WTC11 (cell line): ENCODE measurements around the gene UTF1. TPM values are rescaled to one million over a fixed set of nuclear protein-coding genes. Genes with fewer than 3 reads are reported as not detected.
A peak's percentile ranks its signal among the peaks of the same experiment; 100 is the strongest.

ENCODE experiments used
- ATAC-seq: fragments of 200-7000 bp; cut with Tn5 transposase; 2 replicates; pipeline ENCODE4 v1.10.0; 2021; ENCODE audit warnings: mild to moderate bottlenecking, moderate library complexity
- CTCF ChIA-PET: fragments of 300-600 bp; sonication (Branson Sonifier 250); formaldehyde crosslinking; loops from one replicate; lab custom pipeline; 2021; ENCODE audit warnings: antibody characterized with exemption; lab: Charles Lee
- POLR2A ChIA-PET: fragments of 350-600 bp; sonication (Branson Sonifier 250); formaldehyde crosslinking; loops from one replicate; lab custom pipeline; 2021; ENCODE audit warnings: antibody characterized with exemption; lab: Charles Lee
- DNase-seq: peaks from one replicate; pipeline ENCODE4 v3.0.0; 2021; ENCODE audit warnings: low spot score
- H3K27ac Mint-ChIP-seq: 2 replicates; pipeline ENCODE4 v1.8.0; 2021; ENCODE audit warnings: mixed read lengths
- H3K27me3 Mint-ChIP-seq: 2 replicates; pipeline ENCODE4 v1.8.0; 2021; ENCODE audit warnings: low read depth, mild to moderate bottlenecking, moderate library complexity, mixed read lengths
- H3K36me3 Mint-ChIP-seq: 2 replicates; pipeline ENCODE4 v1.8.0; 2021; ENCODE audit warnings: mixed read lengths
- H3K4me1 Mint-ChIP-seq: 2 replicates; pipeline ENCODE4 v1.8.0; 2022; ENCODE audit warnings: mixed read lengths
- H3K4me3 Mint-ChIP-seq: 2 replicates; pipeline ENCODE4 v1.8.0; 2021; ENCODE audit warnings: mild to moderate bottlenecking, moderate library complexity, mixed read lengths
- H3K9me3 Mint-ChIP-seq: 2 replicates; pipeline ENCODE4 v1.8.0; 2021; ENCODE audit warnings: mixed read lengths
- ESRRA ChIP-seq: sonication (generic); formaldehyde crosslinking; IDR thresholded peaks from 2 replicates; pipeline ENCODE4 v1.8.1; 2022; ENCODE audit warnings: mild to moderate bottlenecking, missing genetic modification reagents, borderline replicate concordance
- GTF2I ChIP-seq: fragments of 250-450 bp; sonication (Bioruptor Pico); conservative IDR thresholded peaks from 2 replicates; pipeline ENCODE4 v1.4.0; 2021; ENCODE audit warnings: mild to moderate bottlenecking
- HMGA2 ChIP-seq: fragments of 250-450 bp; sonication (Bioruptor Pico); IDR thresholded peaks from 2 replicates; pipeline ENCODE4 v1.4.0; 2021; ENCODE audit warnings: mild to moderate bottlenecking, moderate library complexity
- JUN ChIP-seq: sonication (generic); formaldehyde crosslinking; IDR thresholded peaks from 2 replicates; pipeline ENCODE4 v1.8.0; 2023; ENCODE audit warnings: mild to moderate bottlenecking, missing genetic modification reagents
- KAT7 ChIP-seq: sonication (generic); formaldehyde crosslinking; IDR thresholded peaks from 2 replicates; pipeline ENCODE4 v1.8.1; 2023; ENCODE audit warnings: missing genetic modification reagents, mild to moderate bottlenecking, borderline replicate concordance
- NFE2L1 ChIP-seq: sonication (generic); formaldehyde crosslinking; IDR thresholded peaks from 2 replicates; pipeline ENCODE4 v1.8.1; 2023; ENCODE audit warnings: missing genetic modification reagents
- NR2C2 ChIP-seq: sonication (generic); formaldehyde crosslinking; IDR thresholded peaks from 2 replicates; pipeline ENCODE4 v1.8.0; 2022; ENCODE audit warnings: mild to moderate bottlenecking, missing genetic modification reagents
- PREB ChIP-seq: sonication (generic); formaldehyde crosslinking; IDR thresholded peaks from 2 replicates; pipeline ENCODE4 v1.8.1; 2022; ENCODE audit warnings: mild to moderate bottlenecking, missing genetic modification reagents, moderate library complexity, borderline replicate concordance
- RELA ChIP-seq: sonication (generic); formaldehyde crosslinking; IDR thresholded peaks from 2 replicates; pipeline ENCODE4 v1.8.1; 2022; ENCODE audit warnings: missing genetic modification reagents, mild to moderate bottlenecking, borderline replicate concordance
- SMAD4 ChIP-seq: sonication (generic); formaldehyde crosslinking; IDR thresholded peaks from 2 replicates; pipeline ENCODE4 v1.8.0; 2022; ENCODE audit warnings: mild to moderate bottlenecking, missing genetic modification reagents
- SP1 ChIP-seq: sonication (generic); formaldehyde crosslinking; conservative IDR thresholded peaks from 2 replicates; pipeline ENCODE4 v1.8.1; 2022; ENCODE audit warnings: missing genetic modification reagents
- ZNF317 ChIP-seq: sonication (generic); formaldehyde crosslinking; IDR thresholded peaks from 2 replicates; pipeline ENCODE4 v1.8.1; 2023; ENCODE audit warnings: low read depth, mild to moderate bottlenecking, moderate library complexity, missing genetic modification reagents, borderline replicate concordance
- total RNA-seq: library from RNA; stranded (reverse); gene quantifications from 3 replicates; pipeline ENCODE4 v1.2.3, GENCODE V29; 2021
- TF ChIP-seq, protein P1 (sequence below): sonication (generic); formaldehyde crosslinking; IDR thresholded peaks from 2 replicates; pipeline ENCODE4 v1.8.1; 2023; ENCODE audit warnings: mild to moderate bottlenecking, missing genetic modification reagents, borderline replicate concordance
- TF ChIP-seq, protein P2 (sequence below): sonication (generic); formaldehyde crosslinking; IDR thresholded peaks from 2 replicates; pipeline ENCODE4 v1.8.0; 2023; ENCODE audit warnings: mild to moderate bottlenecking, missing genetic modification reagents
- TF ChIP-seq, protein P3 (sequence below): fragments of 200-600 bp; IDR thresholded peaks from 2 replicates; pipeline ENCODE4 v1.8.0; 2022; ENCODE audit warnings: antibody characterized with exemption
- TF ChIP-seq, protein P4 (sequence below): sonication (generic); formaldehyde crosslinking; IDR thresholded peaks from 2 replicates; pipeline ENCODE4 v1.8.0; 2022; ENCODE audit warnings: mild to moderate bottlenecking, missing genetic modification reagents
- TF ChIP-seq, protein P5 (sequence below): sonication (generic); formaldehyde crosslinking; IDR thresholded peaks from 2 replicates; pipeline ENCODE4 v1.8.0; 2023; ENCODE audit warnings: missing genetic modification reagents, mild to moderate bottlenecking, borderline replicate concordance

UTF1 gene
- total RNA-seq, 1 experiment from 2014 or later = 196 TPM

GRCh38 chr10:133237588-133238465, 7.8 kb downstream of the UTF1 start, which contains the start of gene VENTX (continued):
- TF ChIP-seq, protein P1, sequence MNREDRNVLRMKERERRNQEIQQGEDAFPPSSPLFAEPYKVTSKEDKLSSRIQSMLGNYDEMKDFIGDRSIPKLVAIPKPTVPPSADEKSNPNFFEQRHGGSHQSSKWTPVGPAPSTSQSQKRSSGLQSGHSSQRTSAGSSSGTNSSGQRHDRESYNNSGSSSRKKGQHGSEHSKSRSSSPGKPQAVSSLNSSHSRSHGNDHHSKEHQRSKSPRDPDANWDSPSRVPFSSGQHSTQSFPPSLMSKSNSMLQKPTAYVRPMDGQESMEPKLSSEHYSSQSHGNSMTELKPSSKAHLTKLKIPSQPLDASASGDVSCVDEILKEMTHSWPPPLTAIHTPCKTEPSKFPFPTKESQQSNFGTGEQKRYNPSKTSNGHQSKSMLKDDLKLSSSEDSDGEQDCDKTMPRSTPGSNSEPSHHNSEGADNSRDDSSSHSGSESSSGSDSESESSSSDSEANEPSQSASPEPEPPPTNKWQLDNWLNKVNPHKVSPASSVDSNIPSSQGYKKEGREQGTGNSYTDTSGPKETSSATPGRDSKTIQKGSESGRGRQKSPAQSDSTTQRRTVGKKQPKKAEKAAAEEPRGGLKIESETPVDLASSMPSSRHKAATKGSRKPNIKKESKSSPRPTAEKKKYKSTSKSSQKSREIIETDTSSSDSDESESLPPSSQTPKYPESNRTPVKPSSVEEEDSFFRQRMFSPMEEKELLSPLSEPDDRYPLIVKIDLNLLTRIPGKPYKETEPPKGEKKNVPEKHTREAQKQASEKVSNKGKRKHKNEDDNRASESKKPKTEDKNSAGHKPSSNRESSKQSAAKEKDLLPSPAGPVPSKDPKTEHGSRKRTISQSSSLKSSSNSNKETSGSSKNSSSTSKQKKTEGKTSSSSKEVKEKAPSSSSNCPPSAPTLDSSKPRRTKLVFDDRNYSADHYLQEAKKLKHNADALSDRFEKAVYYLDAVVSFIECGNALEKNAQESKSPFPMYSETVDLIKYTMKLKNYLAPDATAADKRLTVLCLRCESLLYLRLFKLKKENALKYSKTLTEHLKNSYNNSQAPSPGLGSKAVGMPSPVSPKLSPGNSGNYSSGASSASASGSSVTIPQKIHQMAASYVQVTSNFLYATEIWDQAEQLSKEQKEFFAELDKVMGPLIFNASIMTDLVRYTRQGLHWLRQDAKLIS (CRISPR knock-in tag) = peak; percentile 46; the same call in 1 of the 2 replicates
- TF ChIP-seq, protein P2, sequence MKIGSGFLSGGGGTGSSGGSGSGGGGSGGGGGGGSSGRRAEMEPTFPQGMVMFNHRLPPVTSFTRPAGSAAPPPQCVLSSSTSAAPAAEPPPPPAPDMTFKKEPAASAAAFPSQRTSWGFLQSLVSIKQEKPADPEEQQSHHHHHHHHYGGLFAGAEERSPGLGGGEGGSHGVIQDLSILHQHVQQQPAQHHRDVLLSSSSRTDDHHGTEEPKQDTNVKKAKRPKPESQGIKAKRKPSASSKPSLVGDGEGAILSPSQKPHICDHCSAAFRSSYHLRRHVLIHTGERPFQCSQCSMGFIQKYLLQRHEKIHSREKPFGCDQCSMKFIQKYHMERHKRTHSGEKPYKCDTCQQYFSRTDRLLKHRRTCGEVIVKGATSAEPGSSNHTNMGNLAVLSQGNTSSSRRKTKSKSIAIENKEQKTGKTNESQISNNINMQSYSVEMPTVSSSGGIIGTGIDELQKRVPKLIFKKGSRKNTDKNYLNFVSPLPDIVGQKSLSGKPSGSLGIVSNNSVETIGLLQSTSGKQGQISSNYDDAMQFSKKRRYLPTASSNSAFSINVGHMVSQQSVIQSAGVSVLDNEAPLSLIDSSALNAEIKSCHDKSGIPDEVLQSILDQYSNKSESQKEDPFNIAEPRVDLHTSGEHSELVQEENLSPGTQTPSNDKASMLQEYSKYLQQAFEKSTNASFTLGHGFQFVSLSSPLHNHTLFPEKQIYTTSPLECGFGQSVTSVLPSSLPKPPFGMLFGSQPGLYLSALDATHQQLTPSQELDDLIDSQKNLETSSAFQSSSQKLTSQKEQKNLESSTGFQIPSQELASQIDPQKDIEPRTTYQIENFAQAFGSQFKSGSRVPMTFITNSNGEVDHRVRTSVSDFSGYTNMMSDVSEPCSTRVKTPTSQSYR = peak; percentile 73
- TF ChIP-seq RELA (CRISPR knock-in tag) = peak; percentile 73
- TF ChIP-seq, all 79 proteins: peak for 39

DNA sequence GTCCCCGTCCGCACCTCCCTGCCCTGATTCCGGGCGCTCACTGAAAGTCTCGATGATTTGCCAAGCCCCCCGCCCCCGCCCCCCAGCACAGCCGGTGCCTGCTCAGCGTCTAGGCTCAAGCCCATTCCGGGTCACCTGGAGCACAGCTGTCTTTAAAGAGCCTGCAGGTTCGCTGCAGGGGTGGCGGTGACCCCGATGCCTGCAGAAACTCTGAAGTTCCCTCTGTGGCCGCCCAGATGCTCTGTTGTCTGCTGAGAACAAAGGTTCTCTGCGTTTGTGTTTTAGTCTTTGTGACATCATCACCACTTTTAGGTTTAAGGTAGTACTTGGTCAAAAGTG, 8.4 kb downstream of the UTF1 start:
- Mint-ChIP-seq H3K4me1 (peaks cover 33% of the 10 kb centered on the region), H3K27me3 (peaks cover 47% of the 10 kb centered on the region), H3K27ac (no peak overlapping the region), H3K36me3 (peaks cover 11% of the 10 kb centered on the region), H3K4me3 (peak overlapping the region; percentile 71), H3K9me3 (no peaks in the 10 kb centered on the region)
- no peak for ATAC-seq
- ChIA-PET POLR2A (no interaction called here), CTCF (interaction anchor here (0.8 to 1.4 kb wide), 2 partner anchors 9 to 97 kb away, joined by 3 to 6 read pairs; no protein-coding TSS in a partner anchor)
- TF ChIP-seq KAT7 (CRISPR knock-in tag) = no peak
- no peak for TF ChIP-seq NFE2L1 (CRISPR knock-in tag)
- TF ChIP-seq SP1 (CRISPR knock-in tag) = 0 out of 2 replicates have a peak, but pooled peaks have one; percentile 4
- DNase-seq = no peak

GRCh38 chr10:133239990-133240389, 10.0 kb downstream of the UTF1 start:
- Mint-ChIP-seq H3K36me3 (peaks cover 11% of the 10 kb centered on the region), H3K4me1 (peaks cover 34% of the 10 kb centered on the region), H3K4me3 (no peak overlapping the region), H3K27me3 (peaks cover 34% of the 10 kb centered on the region), H3K9me3 (no peaks in the 10 kb centered on the region), H3K27ac (no peak overlapping the region)
- POLR2A ChIA-PET = no interaction called here
- CTCF ChIA-PET = interaction anchor here (1.0 kb wide), 1 partner anchor 27 kb away, joined by 3 read pairs; no protein-coding TSS in a partner anchor
- no peak for DNase-seq
- ATAC-seq = no peak
- TF ChIP-seq HMGA2 = no peak
- no peak for TF ChIP-seq JUN
- TF ChIP-seq, protein P3, sequence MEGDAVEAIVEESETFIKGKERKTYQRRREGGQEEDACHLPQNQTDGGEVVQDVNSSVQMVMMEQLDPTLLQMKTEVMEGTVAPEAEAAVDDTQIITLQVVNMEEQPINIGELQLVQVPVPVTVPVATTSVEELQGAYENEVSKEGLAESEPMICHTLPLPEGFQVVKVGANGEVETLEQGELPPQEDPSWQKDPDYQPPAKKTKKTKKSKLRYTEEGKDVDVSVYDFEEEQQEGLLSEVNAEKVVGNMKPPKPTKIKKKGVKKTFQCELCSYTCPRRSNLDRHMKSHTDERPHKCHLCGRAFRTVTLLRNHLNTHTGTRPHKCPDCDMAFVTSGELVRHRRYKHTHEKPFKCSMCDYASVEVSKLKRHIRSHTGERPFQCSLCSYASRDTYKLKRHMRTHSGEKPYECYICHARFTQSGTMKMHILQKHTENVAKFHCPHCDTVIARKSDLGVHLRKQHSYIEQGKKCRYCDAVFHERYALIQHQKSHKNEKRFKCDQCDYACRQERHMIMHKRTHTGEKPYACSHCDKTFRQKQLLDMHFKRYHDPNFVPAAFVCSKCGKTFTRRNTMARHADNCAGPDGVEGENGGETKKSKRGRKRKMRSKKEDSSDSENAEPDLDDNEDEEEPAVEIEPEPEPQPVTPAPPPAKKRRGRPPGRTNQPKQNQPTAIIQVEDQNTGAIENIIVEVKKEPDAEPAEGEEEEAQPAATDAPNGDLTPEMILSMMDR = no peak
- no peak for TF ChIP-seq ESRRA (CRISPR knock-in tag)
- TF ChIP-seq ZNF317 = no peak
- TF ChIP-seq, protein P4, sequence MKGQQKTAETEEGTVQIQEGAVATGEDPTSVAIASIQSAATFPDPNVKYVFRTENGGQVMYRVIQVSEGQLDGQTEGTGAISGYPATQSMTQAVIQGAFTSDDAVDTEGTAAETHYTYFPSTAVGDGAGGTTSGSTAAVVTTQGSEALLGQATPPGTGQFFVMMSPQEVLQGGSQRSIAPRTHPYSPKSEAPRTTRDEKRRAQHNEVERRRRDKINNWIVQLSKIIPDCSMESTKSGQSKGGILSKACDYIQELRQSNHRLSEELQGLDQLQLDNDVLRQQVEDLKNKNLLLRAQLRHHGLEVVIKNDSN (CRISPR knock-in tag) = no peak
- no peak for TF ChIP-seq SMAD4
- TF ChIP-seq, protein P5, sequence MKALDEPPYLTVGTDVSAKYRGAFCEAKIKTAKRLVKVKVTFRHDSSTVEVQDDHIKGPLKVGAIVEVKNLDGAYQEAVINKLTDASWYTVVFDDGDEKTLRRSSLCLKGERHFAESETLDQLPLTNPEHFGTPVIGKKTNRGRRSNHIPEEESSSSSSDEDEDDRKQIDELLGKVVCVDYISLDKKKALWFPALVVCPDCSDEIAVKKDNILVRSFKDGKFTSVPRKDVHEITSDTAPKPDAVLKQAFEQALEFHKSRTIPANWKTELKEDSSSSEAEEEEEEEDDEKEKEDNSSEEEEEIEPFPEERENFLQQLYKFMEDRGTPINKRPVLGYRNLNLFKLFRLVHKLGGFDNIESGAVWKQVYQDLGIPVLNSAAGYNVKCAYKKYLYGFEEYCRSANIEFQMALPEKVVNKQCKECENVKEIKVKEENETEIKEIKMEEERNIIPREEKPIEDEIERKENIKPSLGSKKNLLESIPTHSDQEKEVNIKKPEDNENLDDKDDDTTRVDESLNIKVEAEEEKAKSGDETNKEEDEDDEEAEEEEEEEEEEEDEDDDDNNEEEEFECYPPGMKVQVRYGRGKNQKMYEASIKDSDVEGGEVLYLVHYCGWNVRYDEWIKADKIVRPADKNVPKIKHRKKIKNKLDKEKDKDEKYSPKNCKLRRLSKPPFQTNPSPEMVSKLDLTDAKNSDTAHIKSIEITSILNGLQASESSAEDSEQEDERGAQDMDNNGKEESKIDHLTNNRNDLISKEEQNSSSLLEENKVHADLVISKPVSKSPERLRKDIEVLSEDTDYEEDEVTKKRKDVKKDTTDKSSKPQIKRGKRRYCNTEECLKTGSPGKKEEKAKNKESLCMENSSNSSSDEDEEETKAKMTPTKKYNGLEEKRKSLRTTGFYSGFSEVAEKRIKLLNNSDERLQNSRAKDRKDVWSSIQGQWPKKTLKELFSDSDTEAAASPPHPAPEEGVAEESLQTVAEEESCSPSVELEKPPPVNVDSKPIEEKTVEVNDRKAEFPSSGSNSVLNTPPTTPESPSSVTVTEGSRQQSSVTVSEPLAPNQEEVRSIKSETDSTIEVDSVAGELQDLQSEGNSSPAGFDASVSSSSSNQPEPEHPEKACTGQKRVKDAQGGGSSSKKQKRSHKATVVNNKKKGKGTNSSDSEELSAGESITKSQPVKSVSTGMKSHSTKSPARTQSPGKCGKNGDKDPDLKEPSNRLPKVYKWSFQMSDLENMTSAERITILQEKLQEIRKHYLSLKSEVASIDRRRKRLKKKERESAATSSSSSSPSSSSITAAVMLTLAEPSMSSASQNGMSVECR = no peak
- no peak for TF ChIP-seq NR2C2 (CRISPR knock-in tag)
- no peak for TF ChIP-seq PREB (CRISPR knock-in tag)
- TF ChIP-seq GTF2I (CRISPR knock-in tag) = no peak
